GM21717 (cell line): ENCODE measurements around the gene KIR2DL1.
"Not testable (repeated sequence)": the region's sequence is repeated elsewhere in the genome, so short reads cannot be mapped to it uniquely, and the experiment has no call there.

Experiments used
- ATAC-seq: cut with Tn5 transposase; IDR thresholded peaks from one replicate; pipeline ENCODE4 v1.9.1; 2021; ENCODE audit warnings: mild to moderate bottlenecking, moderate library complexity; ENCODE audit not compliant: unreplicated experiment

KIR2DL1 gene

DNA sequence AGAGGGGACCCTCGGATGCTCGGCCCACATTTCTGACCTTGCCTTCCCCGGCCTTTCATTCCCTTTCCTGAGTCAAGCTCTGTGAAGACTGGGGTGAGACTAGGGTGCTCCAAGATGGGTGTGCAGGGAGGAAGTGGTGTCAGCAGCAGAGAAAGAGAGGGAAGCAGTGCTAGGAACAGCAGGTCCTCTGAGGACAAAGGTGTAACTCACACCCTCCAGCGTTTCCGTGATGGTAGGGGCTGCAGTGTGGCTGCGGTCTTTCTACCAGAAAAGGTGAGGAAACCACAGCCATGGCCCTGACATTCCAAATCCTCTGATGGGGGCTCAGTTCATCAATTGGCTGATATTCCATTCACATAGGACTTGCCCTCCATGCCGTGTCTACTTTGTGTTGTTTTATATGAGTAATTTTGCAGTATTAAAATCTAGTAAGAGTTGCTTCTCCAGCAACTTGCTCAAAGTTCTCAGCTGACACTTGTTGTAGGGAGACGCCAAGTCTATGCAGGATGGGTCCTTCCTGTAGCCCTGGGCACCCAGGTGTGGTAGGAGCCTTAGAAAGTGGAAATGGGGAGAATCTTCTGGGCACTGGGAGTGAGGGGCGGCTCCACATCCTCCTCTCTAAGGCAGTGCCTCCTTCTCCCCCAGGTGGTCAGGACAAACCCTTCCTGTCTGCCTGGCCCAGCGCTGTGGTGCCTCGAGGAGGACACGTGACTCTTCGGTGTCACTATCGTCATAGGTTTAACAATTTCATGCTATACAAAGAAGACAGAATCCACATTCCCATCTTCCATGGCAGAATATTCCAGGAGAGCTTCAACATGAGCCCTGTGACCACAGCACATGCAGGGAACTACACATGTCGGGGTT is 48.3 kb downstream of the KIR2DL1 start:
- ATAC-seq, result no peak

GRCh38 chr19:54824416-54824815 is 54.8 kb downstream of the KIR2DL1 start:
- not testable (repeated sequence) for ATAC-seq

GRCh38 chr19:54825326-54825725 is 55.7 kb downstream of the KIR2DL1 start:
- not testable (repeated sequence) for ATAC-seq

DNA sequence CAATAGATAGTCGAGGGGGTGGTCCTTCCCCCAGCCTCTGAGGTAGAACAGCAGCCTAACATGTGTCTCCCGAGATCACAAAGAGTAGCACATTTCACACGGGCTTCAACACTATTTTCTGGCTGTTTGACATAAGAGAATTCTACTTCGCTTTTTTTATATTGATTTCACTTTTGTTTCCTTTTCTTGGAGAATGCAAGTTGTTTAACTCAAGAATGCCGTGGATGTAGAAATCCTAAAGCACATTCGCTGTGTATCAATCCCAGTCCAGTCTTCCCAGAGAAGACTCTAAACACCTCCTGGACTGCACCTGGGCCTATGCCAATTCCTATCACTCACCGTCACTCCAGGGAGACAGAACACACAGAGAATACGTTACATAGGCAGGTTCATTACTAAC is 58.5 kb downstream of the KIR2DL1 start:
- not testable (repeated sequence) for ATAC-seq

- ATAC-seq, result not testable (repeated sequence)
Measured at GRCh38 chr19:54832496-54832895, 62.9 kb downstream of the KIR2DL1 start, which contains the start of gene KIR2DS4. KIR2DS4 (plus strand) TSS chr19:54832676.
